GM23338 (cell line): Measurements from ENCODE around the gene SORD. TPM values are rescaled to one million over a fixed set of nuclear protein-coding genes. Genes with fewer than 3 reads are reported as not detected.
"Not testable (repeated sequence)": the region's sequence is repeated elsewhere in the genome, so short reads cannot be mapped to it uniquely, and the experiment has no call there.

Source experiments
- ATAC-seq: fragments of 200-7000 bp; cut with Tn5 transposase; 3 replicates; pipeline ENCODE4 v1.9.1; 2020
- DNase-seq: peaks from one replicate; pipeline ENCODE4 v3.0.0-alpha.2; 2015; ENCODE audit warnings: low spot score
- H2AFZ ChIP-seq: fragments of 200-600 bp; sonication (generic); 2 replicates; pipeline ENCODE4 v1.8.0; 2016; ENCODE audit warnings: antibody characterized with exemption, mild to moderate bottlenecking, moderate library complexity
- H3F3A ChIP-seq: fragments of 200-600 bp; sonication (generic); replicated peaks from 2 replicates; pipeline ENCODE4 v1.8.0; 2017; ENCODE audit warnings: antibody characterized with exemption, mixed run types, low read depth
- H3K27ac ChIP-seq: fragments of 200-600 bp; sonication (generic); 2 replicates; pipeline ENCODE4 v1.6.1; 2016; ENCODE audit warnings: low read depth
- H3K27me3 ChIP-seq: fragments of 200-600 bp; sonication (generic); 2 replicates; pipeline ENCODE4 v1.8.0; 2016; ENCODE audit warnings: mild to moderate bottlenecking, mixed run types, moderate library complexity; ENCODE audit not compliant: insufficient read depth
- H3K36me3 ChIP-seq: fragments of 200-600 bp; sonication (generic); 2 replicates; pipeline ENCODE4 v1.8.0; 2016; ENCODE audit warnings: mild to moderate bottlenecking; ENCODE audit not compliant: insufficient read depth
- H3K4me1 ChIP-seq: fragments of 200-600 bp; sonication (generic); 2 replicates; pipeline ENCODE4 v1.8.0; 2016; ENCODE audit warnings: mild to moderate bottlenecking, moderate library complexity; ENCODE audit not compliant: insufficient read depth
- H3K4me2 ChIP-seq: fragments of 200-600 bp; sonication (generic); 2 replicates; pipeline ENCODE4 v1.7.1; 2017; ENCODE audit warnings: mixed run types
- H3K4me3 ChIP-seq: fragments of 200-600 bp; sonication (generic); 2 replicates; pipeline ENCODE4 v1.6.1; 2016; ENCODE audit warnings: mixed run types
- H3K79me2 ChIP-seq: fragments of 200-600 bp; sonication (generic); replicated peaks from 2 replicates; pipeline ENCODE4 v1.8.0; 2017; ENCODE audit warnings: mild to moderate bottlenecking; ENCODE audit not compliant: insufficient read depth
- H3K9me2 ChIP-seq: fragments of 200-600 bp; sonication (generic); 2 replicates; pipeline ENCODE4 v1.8.0; 2017; ENCODE audit not compliant: insufficient read depth
- H4K20me1 ChIP-seq: fragments of 200-600 bp; sonication (generic); replicated peaks from 2 replicates; pipeline ENCODE4 v1.8.0; 2017; ENCODE audit warnings: mild to moderate bottlenecking; ENCODE audit not compliant: insufficient read depth
- H3K27ac Mint-ChIP-seq: 2 replicates; pipeline ENCODE4 v1.8.0; 2020; ENCODE audit warnings: inconsistent platforms, mild to moderate bottlenecking, moderate library complexity, mixed read lengths
- H3K27me3 Mint-ChIP-seq: 3 replicates; pipeline ENCODE4 v1.8.0; 2022; ENCODE audit warnings: low read depth, mild to moderate bottlenecking, moderate library complexity, mixed read lengths, inconsistent platforms; ENCODE audit not compliant: insufficient read depth, poor library complexity
- H3K36me3 Mint-ChIP-seq: 3 replicates; pipeline ENCODE4 v1.8.0; 2021; ENCODE audit warnings: low read depth, mild to moderate bottlenecking, inconsistent platforms, moderate library complexity, mixed read lengths
- H3K4me1 Mint-ChIP-seq: 3 replicates; pipeline ENCODE4 v1.8.0; 2020; ENCODE audit warnings: mild to moderate bottlenecking, inconsistent platforms, mixed read lengths
- H3K4me3 Mint-ChIP-seq: 3 replicates; pipeline ENCODE4 v1.8.0; 2021; ENCODE audit warnings: moderate library complexity, mild to moderate bottlenecking, inconsistent platforms, mixed read lengths
- H3K9me3 Mint-ChIP-seq: 3 replicates; pipeline ENCODE4 v1.8.0; 2020; ENCODE audit warnings: moderate library complexity, mild to moderate bottlenecking, inconsistent platforms, mixed read lengths
- CTCF ChIP-seq, 2 experiments: fragments of 200-600 bp in 1 of 2; sonication (generic) in 1 of 2; conservative IDR thresholded peaks; 2 replicates each; pipeline versions ENCODE4 v1.5.1 to v1.6.1; 2016 to 2017; ENCODE audit warnings: antibody characterized with exemption in 2 of 2, low read depth in 2 of 2, mild to moderate bottlenecking in 2 of 2, moderate library complexity in 1 of 2
- STAT1 ChIP-seq: IDR thresholded peaks from one replicate; pipeline ENCODE4 v1.6.1; 2016; ENCODE audit warnings: antibody characterized with exemption; ENCODE audit not compliant: unreplicated experiment
- polyA plus RNA-seq: library from polyadenylated mRNA; unstranded; fragments of >200 nt; fragmentation: Nextera tagmentation; extraction: Ambion mirVana; gene quantifications from 2 replicates; pipeline ENCODE4 v1.2.1, GENCODE V29; 2016
- total RNA-seq: library from RNA; depleted of rRNA; stranded (reverse); fragments of >200 nt; shearing (Covaris generic); gene quantifications from 2 replicates; pipeline ENCODE4 v1.2.3, GENCODE V29; 2014
- TF ChIP-seq, protein P1 (sequence below): IDR thresholded peaks from 2 replicates; pipeline ENCODE4 v1.6.1; 2016; ENCODE audit warnings: antibody characterized with exemption

SORD gene
- total and polyA plus RNA-seq, 2 experiments from 2014 or later: 12.5 to 55.0 TPM

GRCh38 chr15:44988870-44989219, 34.1 kb upstream of the SORD start:
- H2AFZ ChIP-seq, H3K79me2 ChIP-seq, H3K27me3 Mint-ChIP-seq, H3F3A ChIP-seq, H3K27ac ChIP-seq, H3K9me2 ChIP-seq, H3K9me3 Mint-ChIP-seq, H3K4me3 ChIP-seq, H3K36me3 Mint-ChIP-seq, H3K4me3 Mint-ChIP-seq, H3K27me3 ChIP-seq, H3K4me2 ChIP-seq, H3K27ac Mint-ChIP-seq, ATAC-seq, H3K36me3 ChIP-seq, H3K4me1 Mint-ChIP-seq, H3K4me1 ChIP-seq, H4K20me1 ChIP-seq: not testable (repeated sequence)
- peak; percentile 25 for DNase-seq
- TF ChIP-seq CTCF (conservative IDR thresholded peaks at IDR 0.05; ENCODE audit: low read depth in 2 of 2): peak; percentile 9 to 25; a peak in 1 of 4 replicates

DNA sequence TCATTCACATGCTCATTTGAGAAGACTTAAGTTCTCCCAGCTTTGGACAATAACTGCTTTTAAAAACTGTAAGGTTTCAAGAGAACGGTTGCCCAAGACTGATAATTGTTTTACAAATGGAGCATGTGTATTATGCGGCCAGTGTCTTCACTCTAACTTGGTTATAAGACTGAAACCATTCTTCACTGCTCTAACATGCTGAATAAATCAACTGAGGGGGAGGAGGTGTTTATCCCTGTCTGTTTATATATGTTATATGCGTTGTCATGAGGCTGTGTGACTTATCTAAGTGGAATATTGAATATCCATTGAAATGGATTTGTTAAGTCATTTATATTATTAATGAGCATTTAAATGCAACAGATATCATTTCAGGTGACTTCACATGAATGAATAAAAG, 25.4 kb upstream of the SORD start:
- H3K27ac ChIP-seq, H3K27me3 ChIP-seq, H4K20me1 ChIP-seq, H3K27me3 Mint-ChIP-seq, H3K27ac Mint-ChIP-seq, DNase-seq, H3F3A ChIP-seq, H3K4me2 ChIP-seq, H3K4me3 Mint-ChIP-seq, H3K79me2 ChIP-seq, H3K9me3 Mint-ChIP-seq, H2AFZ ChIP-seq, H3K36me3 Mint-ChIP-seq, H3K4me1 ChIP-seq, ATAC-seq, H3K4me3 ChIP-seq, H3K36me3 ChIP-seq, H3K9me2 ChIP-seq, H3K4me1 Mint-ChIP-seq: not testable (repeated sequence)

DNA sequence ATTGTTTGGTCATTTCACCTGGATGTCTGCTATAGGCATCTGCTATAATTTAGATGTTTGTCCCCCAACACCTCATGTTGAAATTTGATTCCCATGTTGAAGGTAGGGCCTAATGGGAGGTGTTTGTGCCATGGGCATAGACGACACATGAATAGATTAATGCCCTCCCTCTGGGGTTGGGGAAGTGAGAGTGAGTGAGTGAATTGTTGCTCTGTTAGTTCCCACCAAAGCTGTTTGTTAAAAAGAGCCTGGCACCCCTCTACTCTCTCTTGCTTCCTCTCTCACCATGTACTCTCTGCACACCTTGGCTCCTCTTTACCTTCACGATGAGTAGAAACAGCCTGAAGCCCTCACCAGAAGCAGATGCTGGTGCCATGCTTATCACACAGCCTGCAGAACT, 23.9 kb upstream of the SORD start:
- no peak overlapping the region for H3K4me3 ChIP-seq
- H3K27me3 ChIP-seq: no peaks in the 10 kb centered on the region
- H3K4me2 ChIP-seq: no peak overlapping the region
- Mint-ChIP-seq H3K36me3 (no peaks in the 10 kb centered on the region), H3K4me3 (no peak overlapping the region), H3K27ac (no peak overlapping the region), H3K4me1 (peaks cover 6% of the 10 kb centered on the region; the same call in 1 of the 3 replicates), H3K27me3 (peaks cover 2% of the 10 kb centered on the region), H3K9me3 (peaks cover 4% of the 10 kb centered on the region; the same call in 1 of the 3 replicates)
- no peak overlapping the region for H3K27ac ChIP-seq
- H3F3A ChIP-seq: no peaks in the 10 kb centered on the region
- TF ChIP-seq, protein P1, sequence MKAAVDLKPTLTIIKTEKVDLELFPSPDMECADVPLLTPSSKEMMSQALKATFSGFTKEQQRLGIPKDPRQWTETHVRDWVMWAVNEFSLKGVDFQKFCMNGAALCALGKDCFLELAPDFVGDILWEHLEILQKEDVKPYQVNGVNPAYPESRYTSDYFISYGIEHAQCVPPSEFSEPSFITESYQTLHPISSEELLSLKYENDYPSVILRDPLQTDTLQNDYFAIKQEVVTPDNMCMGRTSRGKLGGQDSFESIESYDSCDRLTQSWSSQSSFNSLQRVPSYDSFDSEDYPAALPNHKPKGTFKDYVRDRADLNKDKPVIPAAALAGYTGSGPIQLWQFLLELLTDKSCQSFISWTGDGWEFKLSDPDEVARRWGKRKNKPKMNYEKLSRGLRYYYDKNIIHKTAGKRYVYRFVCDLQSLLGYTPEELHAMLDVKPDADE: no peak
- no peak for TF ChIP-seq STAT1
- no peaks in the 10 kb centered on the region for H4K20me1 ChIP-seq
- no peak for DNase-seq
- no peaks in the 10 kb centered on the region for H3K79me2 ChIP-seq
- no peaks in the 10 kb centered on the region for H3K4me1 ChIP-seq
- no peak overlapping the region for H2AFZ ChIP-seq
- 0 out of 2 replicates have a peak, but pooled peaks cover 6% of the 10 kb centered on the region for H3K9me2 ChIP-seq
- no peaks in the 10 kb centered on the region for H3K36me3 ChIP-seq
- ATAC-seq: no peak

- not testable (repeated sequence) for H3F3A ChIP-seq, H3K9me2 ChIP-seq, H3K27ac ChIP-seq, H2AFZ ChIP-seq, H3K27me3 ChIP-seq, H3K9me3 Mint-ChIP-seq, H3K36me3 ChIP-seq, ATAC-seq, H3K36me3 Mint-ChIP-seq, H3K27me3 Mint-ChIP-seq, H3K79me2 ChIP-seq, H3K27ac Mint-ChIP-seq, DNase-seq, H3K4me3 ChIP-seq, H3K4me1 Mint-ChIP-seq, H3K4me1 ChIP-seq, H3K4me3 Mint-ChIP-seq, H4K20me1 ChIP-seq, H3K4me2 ChIP-seq
These were observed 21.8 kb upstream of the SORD start for GRCh38 chr15:45001180-45001579.

DNA sequence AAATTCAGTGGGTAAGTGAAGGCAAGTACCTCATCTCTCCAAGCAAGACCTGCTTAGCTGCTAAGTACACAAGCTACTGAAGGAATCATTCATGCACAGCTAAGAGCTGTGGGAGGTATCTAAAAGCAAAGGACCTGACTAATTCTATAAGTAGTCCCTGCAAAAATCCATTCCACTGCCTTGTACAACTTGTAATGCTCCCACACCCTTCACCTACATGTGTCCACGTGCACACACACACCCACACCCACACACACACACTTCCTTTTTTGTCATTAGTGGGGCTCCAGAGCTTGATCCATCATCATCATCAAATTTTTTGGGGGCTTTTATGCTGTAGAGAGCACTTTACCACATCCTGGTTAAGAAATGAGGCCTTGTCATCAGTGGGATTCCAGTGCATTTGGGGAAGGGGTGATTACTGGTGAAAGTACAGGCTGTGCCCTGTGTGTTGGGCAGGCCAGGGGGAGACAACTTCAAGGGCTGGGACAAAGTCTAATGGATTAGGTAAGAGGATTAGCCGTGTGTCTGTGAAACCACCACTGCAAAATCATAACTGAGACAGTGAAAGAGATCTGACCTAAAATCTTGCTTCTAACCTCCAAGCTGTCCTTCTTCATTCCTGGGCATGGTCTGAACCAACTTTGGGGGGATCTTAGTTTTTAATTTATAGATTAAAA, 19.1 kb upstream of the SORD start:
- H3K4me3 ChIP-seq, H4K20me1 ChIP-seq, H3K4me3 Mint-ChIP-seq, H3K36me3 ChIP-seq, H3K27me3 Mint-ChIP-seq, H2AFZ ChIP-seq, H3K4me1 ChIP-seq, H3K36me3 Mint-ChIP-seq, DNase-seq, H3K4me2 ChIP-seq, H3K4me1 Mint-ChIP-seq, H3K9me2 ChIP-seq, H3K27ac Mint-ChIP-seq, H3K79me2 ChIP-seq, H3K27me3 ChIP-seq, H3F3A ChIP-seq, ATAC-seq, H3K27ac ChIP-seq: not testable (repeated sequence)
- H3K9me3 Mint-ChIP-seq: peaks cover 20% of the 10 kb centered on the region
